ENCODE measurements around the gene ZSCAN29.

DNA sequence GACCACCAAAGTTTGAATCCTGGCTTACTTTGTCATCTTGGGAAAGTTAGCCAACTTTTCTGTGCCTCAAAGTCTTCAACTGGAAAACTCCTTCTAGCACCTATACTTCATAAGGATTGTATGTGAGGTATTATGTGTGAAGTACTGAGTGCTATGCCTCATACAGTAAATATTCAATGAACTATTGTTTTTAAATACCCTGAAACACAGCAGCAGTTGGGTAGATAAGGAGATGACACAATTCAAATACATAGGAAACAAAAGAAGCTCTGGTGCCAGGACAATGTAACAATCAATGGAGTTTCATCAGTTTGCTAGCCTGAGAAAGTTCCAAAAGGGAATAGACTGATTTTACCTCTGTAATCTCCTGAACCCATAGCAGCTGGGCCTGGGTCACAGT lies 43.4 kb upstream of the ZSCAN29 start:
- TF ChIP-seq YY1 (IDR thresholded peaks at IDR 0.05; ENCODE audit: insufficient read depth, insufficient read length): no peak
- no peak for TF ChIP-seq ZNF274 (IDR thresholded peaks at IDR 0.05; ENCODE audit: low read depth, low read length)
